ENCODE measurements around the gene RNF128.
"Not testable (repeated sequence)": the region's sequence is repeated elsewhere in the genome, so short reads cannot be mapped to it uniquely, and the experiment has no call there.

The RNF128 gene

GRCh38 chrX:106751407-106751806, 24.9 kb downstream of the RNF128 start:
- no peak for DNase-seq

GRCh38 chrX:106752101-106752678, 25.7 kb downstream of the RNF128 start:
- no peak for DNase-seq

GRCh38 chrX:106769288-106769687, 42.8 kb downstream of the RNF128 start:
- DNase-seq = not testable (repeated sequence)

GRCh38 chrX:106774981-106775380, 48.5 kb downstream of the RNF128 start:
- DNase-seq = no peak

GRCh38 chrX:106780264-106780663, 53.8 kb downstream of the RNF128 start:
- no peak for DNase-seq

- DNase-seq = no peak
Observed at GRCh38 chrX:106780664-106781377, 54.3 kb downstream of the RNF128 start.

GRCh38 chrX:106783716-106784115, 57.2 kb downstream of the RNF128 start:
- no peak for DNase-seq

- no peak for DNase-seq
Observed at GRCh38 chrX:106791495-106791894, 65.0 kb downstream of the RNF128 start.

- DNase-seq = no peak
Observed at GRCh38 chrX:106802063-106802387, 75.5 kb downstream of the RNF128 start.

GRCh38 chrX:106802388-106803275, 76.1 kb downstream of the RNF128 start, which contains the start of gene TBC1D8B:
TSS of gene TBC1D8B (plus strand) at chrX:106802673. CDS start at chrX:106802854, 181 bp downstream.
- DNase-seq = peak; percentile 35

- DNase-seq = no peak
Observed at GRCh38 chrX:106811131-106811910, 84.8 kb downstream of the RNF128 start.

GRCh38 chrX:106812930-106813329, 86.4 kb downstream of the RNF128 start:
- DNase-seq = not testable (repeated sequence)

- DNase-seq = not testable (repeated sequence)
Observed at GRCh38 chrX:106814093-106814492, 87.6 kb downstream of the RNF128 start.

Data from NCI-H1092 treated with DMSO at 0.1 percent for 48 hours (cell line).